Measurements from ENCODE around the gene LONP1. TPM values are rescaled to one million over a fixed set of nuclear protein-coding genes. Genes with fewer than 3 reads are reported as not detected.
"Not testable (repeated sequence)": the region's sequence is repeated elsewhere in the genome, so short reads cannot be mapped to it uniquely, and the experiment has no call there.

Gene LONP1
- polyA plus RNA-seq, 4 donors: 41.6 to 69.2 (median 51.5) TPM

GRCh38 chr19:5748920-5749319 is 29.0 kb upstream of the LONP1 start:
- H3K4me1 ChIP-seq (ENCODE audit: control insufficient read depth in 3 of 3, insufficient read depth in 2 of 3, low read depth in 1 of 3, low read length in 2 of 3); H3K27me3 ChIP-seq (ENCODE audit: control insufficient read depth in 3 of 3, insufficient read depth in 3 of 3, low read length in 3 of 3); H3K4me3 ChIP-seq (ENCODE audit: low read depth in 1 of 3, low read length in 3 of 3); H3K27ac ChIP-seq (ENCODE audit: low read depth in 1 of 3, low read length in 2 of 3); H3K9me3 ChIP-seq (ENCODE audit: control insufficient read depth in 2 of 2, insufficient read depth in 1 of 2, low read depth in 1 of 2, low read length in 1 of 2); FAIRE-seq; H3K36me3 ChIP-seq (ENCODE audit: control insufficient read depth in 3 of 3, insufficient read depth in 2 of 3, low read depth in 1 of 3, low read length in 3 of 3): not testable (repeated sequence)
- WGBS, 3 donors: 5 to 38% (median 18%) methylated on average over 6 of the region's 6 CpGs
- peak in 1 of 2 donors; percentile 29 for DNase-seq

GRCh38 chr19:5744999-5745398 is 25.1 kb upstream of the LONP1 start:
- H3K4me3 ChIP-seq (ENCODE audit: low read depth in 1 of 3, low read length in 3 of 3); FAIRE-seq; H3K27me3 ChIP-seq (ENCODE audit: control insufficient read depth in 3 of 3, insufficient read depth in 3 of 3, low read length in 3 of 3): not testable (repeated sequence)

GRCh38 chr19:5743630-5744029 is 23.7 kb upstream of the LONP1 start:
- DNase-seq (no peak), FAIRE-seq (no peak)
- Histone ChIP-seq H3K36me3 (ENCODE audit: control insufficient read depth in 3 of 3, insufficient read depth in 2 of 3, low read depth in 1 of 3, low read length in 3 of 3) (no peaks in the 10 kb centered on the region), H3K9me3 (ENCODE audit: control insufficient read depth in 2 of 2, insufficient read depth in 1 of 2, low read depth in 1 of 2, low read length in 1 of 2) (no peaks in the 10 kb centered on the region), H3K27me3 (ENCODE audit: control insufficient read depth in 3 of 3, insufficient read depth in 3 of 3, low read length in 3 of 3) (peaks cover 0 to 2% (median 0%) of the 10 kb centered on the region in 3 donors), H3K4me3 (ENCODE audit: low read depth in 1 of 3, low read length in 3 of 3) (no peak overlapping the region), H3K27ac (ENCODE audit: low read depth in 1 of 3, low read length in 2 of 3) (no peak overlapping the region), H3K4me1 (ENCODE audit: control insufficient read depth in 3 of 3, insufficient read depth in 2 of 3, low read depth in 1 of 3, low read length in 2 of 3) (no peaks in the 10 kb centered on the region)

More at GRCh38 chr19:5744999-5745398, 25.1 kb upstream of the LONP1 start:
- H3K9me3 ChIP-seq (ENCODE audit: control insufficient read depth in 2 of 2, insufficient read depth in 1 of 2, low read depth in 1 of 2, low read length in 1 of 2); H3K4me1 ChIP-seq (ENCODE audit: control insufficient read depth in 3 of 3, insufficient read depth in 2 of 3, low read depth in 1 of 3, low read length in 2 of 3); DNase-seq; H3K36me3 ChIP-seq (ENCODE audit: control insufficient read depth in 3 of 3, insufficient read depth in 2 of 3, low read depth in 1 of 3, low read length in 3 of 3); H3K27ac ChIP-seq (ENCODE audit: low read depth in 1 of 3, low read length in 2 of 3): not testable (repeated sequence)
- WGBS, 3 donors: 80 to 86% (median 86%) methylated on average over 10 of the region's 10 CpGs

- H3K27ac ChIP-seq (ENCODE audit: low read depth in 1 of 3, low read length in 2 of 3): no peak overlapping the region
- H3K4me1 ChIP-seq (ENCODE audit: control insufficient read depth in 3 of 3, insufficient read depth in 2 of 3, low read depth in 1 of 3, low read length in 2 of 3): no peaks in the 10 kb centered on the region
- 84 to 86% (median 86%) methylated on average over 19 of the region's 19 CpGs for WGBS, 3 donors
- no peaks in the 10 kb centered on the region for H3K36me3 ChIP-seq (ENCODE audit: control insufficient read depth in 3 of 3, insufficient read depth in 2 of 3, low read depth in 1 of 3, low read length in 3 of 3)
- DNase-seq: no peak
- H3K4me3 ChIP-seq (ENCODE audit: low read depth in 1 of 3, low read length in 3 of 3): no peak overlapping the region
- no peaks in the 10 kb centered on the region for H3K27me3 ChIP-seq (ENCODE audit: control insufficient read depth in 3 of 3, insufficient read depth in 3 of 3, low read length in 3 of 3)
- FAIRE-seq: no peak
- no peaks in the 10 kb centered on the region for H3K9me3 ChIP-seq (ENCODE audit: control insufficient read depth in 2 of 2, insufficient read depth in 1 of 2, low read depth in 1 of 2, low read length in 1 of 2)
Measured at GRCh38 chr19:5742051-5742450, 22.1 kb upstream of the LONP1 start.

GRCh38 chr19:5738423-5738822 is 18.5 kb upstream of the LONP1 start:
- H3K4me1 ChIP-seq (ENCODE audit: control insufficient read depth in 3 of 3, insufficient read depth in 2 of 3, low read depth in 1 of 3, low read length in 2 of 3): no peaks in the 10 kb centered on the region
- 25 to 61% (median 55%) methylated on average over 8 of the region's 8 CpGs for WGBS, 3 donors
- FAIRE-seq (no peak), DNase-seq (peak in 1 of 2 donors; percentile 6)
- H3K27ac ChIP-seq (ENCODE audit: low read depth in 1 of 3, low read length in 2 of 3): no peak overlapping the region
- no peaks in the 10 kb centered on the region for H3K36me3 ChIP-seq (ENCODE audit: control insufficient read depth in 3 of 3, insufficient read depth in 2 of 3, low read depth in 1 of 3, low read length in 3 of 3)
- H3K4me3 ChIP-seq (ENCODE audit: low read depth in 1 of 3, low read length in 3 of 3): no peak overlapping the region
- no peaks in the 10 kb centered on the region for H3K9me3 ChIP-seq (ENCODE audit: control insufficient read depth in 2 of 2, insufficient read depth in 1 of 2, low read depth in 1 of 2, low read length in 1 of 2)
- H3K27me3 ChIP-seq (ENCODE audit: control insufficient read depth in 3 of 3, insufficient read depth in 3 of 3, low read length in 3 of 3): peaks cover 0 to 2% (median 0%) of the 10 kb centered on the region in 3 donors

- not testable (repeated sequence) for H3K4me1 ChIP-seq (ENCODE audit: control insufficient read depth in 3 of 3, insufficient read depth in 2 of 3, low read depth in 1 of 3, low read length in 2 of 3); DNase-seq; H3K36me3 ChIP-seq (ENCODE audit: control insufficient read depth in 3 of 3, insufficient read depth in 2 of 3, low read depth in 1 of 3, low read length in 3 of 3); H3K4me3 ChIP-seq (ENCODE audit: low read depth in 1 of 3, low read length in 3 of 3); H3K9me3 ChIP-seq (ENCODE audit: control insufficient read depth in 2 of 2, insufficient read depth in 1 of 2, low read depth in 1 of 2, low read length in 1 of 2); H3K27me3 ChIP-seq (ENCODE audit: control insufficient read depth in 3 of 3, insufficient read depth in 3 of 3, low read length in 3 of 3); FAIRE-seq; H3K27ac ChIP-seq (ENCODE audit: low read depth in 1 of 3, low read length in 2 of 3)
- WGBS, 3 donors: 84 to 89% (median 89%) methylated on average over 2 of the region's 2 CpGs
Measured at GRCh38 chr19:5733172-5733571, 13.2 kb upstream of the LONP1 start.

- no peaks in the 10 kb centered on the region for H3K27me3 ChIP-seq (ENCODE audit: control insufficient read depth in 3 of 3, insufficient read depth in 3 of 3, low read length in 3 of 3)
- H3K4me3 ChIP-seq (ENCODE audit: low read depth in 1 of 3, low read length in 3 of 3): no peak overlapping the region
- peaks cover 0 to 9% of the 10 kb centered on the region in 2 donors for H3K9me3 ChIP-seq (ENCODE audit: control insufficient read depth in 2 of 2, insufficient read depth in 1 of 2, low read depth in 1 of 2, low read length in 1 of 2)
- DNase-seq: no peak
- FAIRE-seq: no peak
- H3K4me1 ChIP-seq (ENCODE audit: control insufficient read depth in 3 of 3, insufficient read depth in 2 of 3, low read depth in 1 of 3, low read length in 2 of 3): no peaks in the 10 kb centered on the region
- 86 to 97% (median 96%) methylated on average over 4 of the region's 4 CpGs for WGBS, 3 donors
- no peak overlapping the region for H3K27ac ChIP-seq (ENCODE audit: low read depth in 1 of 3, low read length in 2 of 3)
- no peaks in the 10 kb centered on the region for H3K36me3 ChIP-seq (ENCODE audit: control insufficient read depth in 3 of 3, insufficient read depth in 2 of 3, low read depth in 1 of 3, low read length in 3 of 3)
Measured at GRCh38 chr19:5727453-5728050, 7.6 kb upstream of the LONP1 start.

- FAIRE-seq: no peak
- WGBS, 3 donors: 0% methylated on average over 44 to 58 of the region's 58 CpGs
- Histone ChIP-seq H3K27me3 (ENCODE audit: control insufficient read depth in 3 of 3, insufficient read depth in 3 of 3, low read length in 3 of 3) (no peaks in the 10 kb centered on the region), H3K36me3 (ENCODE audit: control insufficient read depth in 3 of 3, insufficient read depth in 2 of 3, low read depth in 1 of 3, low read length in 3 of 3) (peaks cover 0 to 17% (median 2%) of the 10 kb centered on the region in 3 donors), H3K4me3 (ENCODE audit: low read depth in 1 of 3, low read length in 3 of 3) (peak overlapping the region; percentile 87 to 99 (median 88)), H3K9me3 (ENCODE audit: control insufficient read depth in 2 of 2, insufficient read depth in 1 of 2, low read depth in 1 of 2, low read length in 1 of 2) (no peaks in the 10 kb centered on the region), H3K4me1 (ENCODE audit: control insufficient read depth in 3 of 3, insufficient read depth in 2 of 3, low read depth in 1 of 3, low read length in 2 of 3) (peaks cover 2 to 15% (median 13%) of the 10 kb centered on the region in 3 donors), H3K27ac (ENCODE audit: low read depth in 1 of 3, low read length in 2 of 3) (peak overlapping the region; percentile 83 to 95 (median 91))
- peak; percentile 17 to 58 for DNase-seq
Measured at GRCh38 chr19:5719274-5719960, 529 bp downstream of the LONP1 start.
